CD14-positive monocyte (primary cell): ENCODE results near the gene APBA2. TPM values are rescaled to one million over a fixed set of nuclear protein-coding genes. Genes with fewer than 3 reads are reported as not detected.

ENCODE experiments used
- DNase-seq, 3 donors: peaks; one replicate each; pipeline ENCODE4 v3.0.0-alpha.2; 2011 to 2022
- H2AFZ ChIP-seq: 2 replicates; pipeline ENCODE4 v1.6.0; 2012; ENCODE audit warnings: mild to moderate bottlenecking, low read depth, low read length, inconsistent platforms; ENCODE audit not compliant: insufficient read depth, poor library complexity, severe bottlenecking
- H3K27ac ChIP-seq, 2 donors: 1 replicate in 1 of 2; 2 replicates in 1 of 2; pipeline ENCODE4 v1.5.1; 2012 to 2013; ENCODE audit warnings: low read length in 2 of 2, control low read depth in 1 of 2, inconsistent platforms in 1 of 2, low read depth in 1 of 2, mild to moderate bottlenecking in 1 of 2
- H3K27me3 ChIP-seq, 2 donors: one replicate each; pipeline versions ENCODE4 v1.6.0 to v1.6.1; 2011 to 2013; ENCODE audit warnings: low read length in 2 of 2; ENCODE audit not compliant: control insufficient read depth in 2 of 2, insufficient read depth in 2 of 2
- H3K36me3 ChIP-seq, 2 donors: replicated peaks in 1 of 2; 1 replicate in 1 of 2; 2 replicates in 1 of 2; pipeline versions ENCODE4 v1.5.1 to v1.6.1; 2012 to 2013; ENCODE audit warnings: low read length in 2 of 2, control low read depth in 1 of 2, inconsistent platforms in 1 of 2, mild to moderate bottlenecking in 1 of 2; ENCODE audit not compliant: insufficient read depth in 2 of 2, control insufficient read depth in 1 of 2
- H3K4me1 ChIP-seq, 2 donors: 1 replicate in 1 of 2; 2 replicates in 1 of 2; pipeline versions ENCODE4 v1.5.1 to v1.6.1; 2012 to 2013; ENCODE audit warnings: low read length in 2 of 2, control low read depth in 1 of 2, inconsistent platforms in 1 of 2, mild to moderate bottlenecking in 1 of 2, moderate library complexity in 1 of 2; ENCODE audit not compliant: insufficient read depth in 2 of 2, control insufficient read depth in 1 of 2
- H3K4me2 ChIP-seq: replicated peaks from 2 replicates; pipeline ENCODE3; 2012; ENCODE audit warnings: low read length, moderate library complexity, mild to moderate bottlenecking; ENCODE audit not compliant: poor library complexity, severe bottlenecking; ENCODE audit errors: extremely low read depth
- H3K4me3 ChIP-seq, 3 experiments: fragments of 200-600 bp in 1 of 3; sonication (generic) in 1 of 3; replicated peaks in 1 of 3; 1 replicate in 2 of 3; 2 replicates in 1 of 3; pipeline ENCODE4 v1.5.1; 2011 to 2013; ENCODE audit warnings: low read length in 3 of 3, mild to moderate bottlenecking in 3 of 3, control low read depth in 2 of 3, low read depth in 2 of 3, inconsistent platforms in 1 of 3, moderate library complexity in 1 of 3
- H3K79me2 ChIP-seq: 2 replicates; pipeline ENCODE4 v1.6.0; 2012; ENCODE audit warnings: mild to moderate bottlenecking, control low read depth, inconsistent platforms, low read length, moderate library complexity; ENCODE audit not compliant: insufficient read depth
- H3K9ac ChIP-seq: 2 replicates; pipeline ENCODE4 v1.6.0; 2017; ENCODE audit warnings: low read length, mild to moderate bottlenecking; ENCODE audit not compliant: insufficient read depth, poor library complexity, severe bottlenecking
- H3K9me3 ChIP-seq, 2 donors: replicated peaks in 1 of 2; 1 replicate in 1 of 2; 2 replicates in 1 of 2; pipeline versions ENCODE4 v1.5.1 to v1.6.1; 2012 to 2013; ENCODE audit warnings: low read length in 2 of 2, control low read depth in 1 of 2; ENCODE audit not compliant: control insufficient read depth in 1 of 2, insufficient read depth in 1 of 2
- H4K20me1 ChIP-seq: 2 replicates; pipeline ENCODE4 v1.6.0; 2012; ENCODE audit warnings: mild to moderate bottlenecking, low read length, control low read depth, moderate library complexity; ENCODE audit not compliant: insufficient read depth
- H3K27ac Mint-ChIP-seq, 7 donors: one replicate each; pipeline ENCODE4 v1.8.0; 2020; ENCODE audit warnings: mild to moderate bottlenecking in 7 of 7, mixed read lengths in 7 of 7, moderate library complexity in 6 of 7, inconsistent platforms in 2 of 7
- H3K27me3 Mint-ChIP-seq, 3 donors: one replicate each; pipeline ENCODE4 v1.8.0; 2021 to 2022; ENCODE audit warnings: low read depth in 3 of 3, mild to moderate bottlenecking in 3 of 3, mixed read lengths in 3 of 3, moderate library complexity in 3 of 3, inconsistent platforms in 1 of 3
- H3K36me3 Mint-ChIP-seq, 2 donors: one replicate each; pipeline ENCODE4 v1.8.0; 2020; ENCODE audit warnings: mixed read lengths in 2 of 2, inconsistent platforms in 1 of 2, mild to moderate bottlenecking in 1 of 2
- H3K4me1 Mint-ChIP-seq: one replicate; pipeline ENCODE4 v1.8.0; 2020; ENCODE audit warnings: mild to moderate bottlenecking, mixed read lengths
- H3K4me3 Mint-ChIP-seq, 2 donors: one replicate each; pipeline ENCODE4 v1.8.0; 2020; ENCODE audit warnings: mild to moderate bottlenecking in 2 of 2, mixed read lengths in 2 of 2, moderate library complexity in 1 of 2
- H3K9me3 Mint-ChIP-seq, 7 donors: one replicate each; pipeline ENCODE4 v1.8.0; 2020 to 2022; ENCODE audit warnings: mixed read lengths in 7 of 7, mild to moderate bottlenecking in 6 of 7, moderate library complexity in 6 of 7, inconsistent platforms in 2 of 7
- WGBS: methylation state at CpG from one replicate; pipeline ENCODE4 v1.1.5; 2013; ENCODE audit warnings: missing lambda C conversion rate; ENCODE audit not compliant: insufficient coverage; 5-methylcytosine and 5-hydroxymethylcytosine counted together
- intact Hi-C, 2 donors: fragments of 100-400 bp; cut with micrococcal nuclease; formaldehyde crosslinking; loops; one replicate each; pipeline versions ENCODE4 v1.15.0 to v1.15.1; 2023
- polyA plus RNA-seq, 3 donors: library from polyadenylated mRNA; depleted of rRNA in 1 of 3; unstranded in 2 of 3; stranded (reverse) in 1 of 3; fragments of 300-500 nt in 2 of 3; fragments of >200 nt in 1 of 3; fragmentation: Illumina TruSeq in 2 of 3; gene quantifications; 1 replicate in 2 of 3; 2 replicates in 1 of 3; pipeline ENCODE4 v1.2.3, GENCODE V29; 2012 to 2021
- TF ChIP-seq, protein P1 (sequence below): fragments of 200-600 bp; IDR thresholded peaks from one replicate; pipeline ENCODE4 v1.8.0; 2022; ENCODE audit warnings: antibody characterized with exemption, mild to moderate bottlenecking

APBA2 gene
- polyA plus RNA-seq, 3 donors, result 0.30 TPM; not detected in 2

- WGBS, result 94% methylated on average over 7 of the region's 14 CpGs
- Mint-ChIP-seq H3K27ac (peak overlapping the region in 1 of 7 donors; percentile 62), H3K4me1 (peaks cover 12% of the 10 kb centered on the region)
Observed at GRCh38 chr15:28901987-28902745, 16.4 kb downstream of the APBA2 start.

GRCh38 chr15:28902856-28903255, 17.1 kb downstream of the APBA2 start:
- peaks cover 12% of the 10 kb centered on the region for H3K4me1 Mint-ChIP-seq
- TF ChIP-seq, protein P1, sequence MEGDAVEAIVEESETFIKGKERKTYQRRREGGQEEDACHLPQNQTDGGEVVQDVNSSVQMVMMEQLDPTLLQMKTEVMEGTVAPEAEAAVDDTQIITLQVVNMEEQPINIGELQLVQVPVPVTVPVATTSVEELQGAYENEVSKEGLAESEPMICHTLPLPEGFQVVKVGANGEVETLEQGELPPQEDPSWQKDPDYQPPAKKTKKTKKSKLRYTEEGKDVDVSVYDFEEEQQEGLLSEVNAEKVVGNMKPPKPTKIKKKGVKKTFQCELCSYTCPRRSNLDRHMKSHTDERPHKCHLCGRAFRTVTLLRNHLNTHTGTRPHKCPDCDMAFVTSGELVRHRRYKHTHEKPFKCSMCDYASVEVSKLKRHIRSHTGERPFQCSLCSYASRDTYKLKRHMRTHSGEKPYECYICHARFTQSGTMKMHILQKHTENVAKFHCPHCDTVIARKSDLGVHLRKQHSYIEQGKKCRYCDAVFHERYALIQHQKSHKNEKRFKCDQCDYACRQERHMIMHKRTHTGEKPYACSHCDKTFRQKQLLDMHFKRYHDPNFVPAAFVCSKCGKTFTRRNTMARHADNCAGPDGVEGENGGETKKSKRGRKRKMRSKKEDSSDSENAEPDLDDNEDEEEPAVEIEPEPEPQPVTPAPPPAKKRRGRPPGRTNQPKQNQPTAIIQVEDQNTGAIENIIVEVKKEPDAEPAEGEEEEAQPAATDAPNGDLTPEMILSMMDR, result no peak
- no peak overlapping the region for H3K27ac ChIP-seq
- no peaks in the 10 kb centered on the region for H3K9me3 ChIP-seq
- H4K20me1 ChIP-seq, result no peaks in the 10 kb centered on the region
- H3K36me3 Mint-ChIP-seq, result no peaks in the 10 kb centered on the region
- no peak overlapping the region for H3K4me2 ChIP-seq
- H3K9me3 Mint-ChIP-seq, result peaks cover 0 to 4% (median 0%) of the 10 kb centered on the region in 7 donors
- no peak for DNase-seq
- peaks cover 4 to 6% (median 5%) of the 10 kb centered on the region in 3 donors for H3K27me3 Mint-ChIP-seq
- H3K27ac Mint-ChIP-seq, result no peak overlapping the region
- 94% methylated on average over 5 of the region's 5 CpGs for WGBS
- no peak overlapping the region for H3K4me3 ChIP-seq
- no peak overlapping the region for H3K4me3 Mint-ChIP-seq
- H3K79me2 ChIP-seq, result no peaks in the 10 kb centered on the region
- H3K9ac ChIP-seq, result no peak overlapping the region
- intact Hi-C loops, result no loop called here
- H3K4me1 ChIP-seq, result peaks cover 0 to 4% of the 10 kb centered on the region in 2 donors
- no peaks in the 10 kb centered on the region for H3K27me3 ChIP-seq
- no peak overlapping the region for H2AFZ ChIP-seq
- H3K36me3 ChIP-seq, result no peaks in the 10 kb centered on the region

More at GRCh38 chr15:28901987-28902745, 16.4 kb downstream of the APBA2 start:
- no peaks in the 10 kb centered on the region for H3K36me3 Mint-ChIP-seq
- no peak overlapping the region for H3K4me3 Mint-ChIP-seq
- peaks cover 0 to 2% (median 0%) of the 10 kb centered on the region in 7 donors for H3K9me3 Mint-ChIP-seq
- Histone ChIP-seq H3K9ac (no peak overlapping the region), H2AFZ (no peak overlapping the region), H3K4me3 (no peak overlapping the region), H4K20me1 (no peaks in the 10 kb centered on the region), H3K79me2 (no peaks in the 10 kb centered on the region), H3K4me2 (no peak overlapping the region), H3K27me3 (no peaks in the 10 kb centered on the region), H3K9me3 (no peaks in the 10 kb centered on the region), H3K27ac (no peak overlapping the region), H3K36me3 (no peaks in the 10 kb centered on the region), H3K4me1 (peaks cover 0 to 4% of the 10 kb centered on the region in 2 donors)
- peaks cover 5 to 6% (median 6%) of the 10 kb centered on the region in 3 donors for H3K27me3 Mint-ChIP-seq
- intact Hi-C loops, result no loop called here
- TF ChIP-seq, protein P1, result no peak
- DNase-seq, result no peak
